OCI-M2 (cell line): ENCODE results near the gene CDH24.
"Not testable (repeated sequence)": the region's sequence is repeated elsewhere in the genome, so short reads cannot be mapped to it uniquely, and the experiment has no call there.

Experiments used
- DNase-seq: peaks from one replicate; lab custom pipeline; 2025; ENCODE audit not compliant: unreplicated experiment; lab: John Stamatoyannopoulos, UW

The CDH24 gene

GRCh38 chr14:23023795-23024152 is 33.5 kb downstream of the CDH24 start:
- DNase-seq = no peak

GRCh38 chr14:23023022-23023794 is 34.1 kb downstream of the CDH24 start:
- no peak for DNase-seq

- DNase-seq = no peak
Observed at GRCh38 chr14:23021889-23022442, 35.4 kb downstream of the CDH24 start.

- DNase-seq = no peak
Observed at GRCh38 chr14:23021434-23021833, 35.9 kb downstream of the CDH24 start.

GRCh38 chr14:23020143-23021128 is 36.9 kb downstream of the CDH24 start:
- no peak for DNase-seq

- DNase-seq = no peak
Observed at GRCh38 chr14:23018107-23018506, 39.2 kb downstream of the CDH24 start.

- DNase-seq = no peak
Observed at GRCh38 chr14:23017091-23017490, 40.2 kb downstream of the CDH24 start.

- no peak for DNase-seq
Observed at GRCh38 chr14:23015618-23016017, 41.7 kb downstream of the CDH24 start.

- not testable (repeated sequence) for DNase-seq
Observed at GRCh38 chr14:23013749-23014054, 43.6 kb downstream of the CDH24 start.

- DNase-seq = no peak
Observed at GRCh38 chr14:23013054-23013748, 44.1 kb downstream of the CDH24 start.

- DNase-seq = no peak
Observed at GRCh38 chr14:23009939-23010726, 47.2 kb downstream of the CDH24 start, which contains the start of gene C14orf93. TSS of gene C14orf93 (minus strand) at chr14:23010143. CDS start at chr14:22999023, 11,120 bp downstream.

- DNase-seq = no peak
Observed at GRCh38 chr14:23009483-23009938, 47.8 kb downstream of the CDH24 start.

- DNase-seq = no peak
Observed at GRCh38 chr14:23008831-23009230, 48.5 kb downstream of the CDH24 start.

- DNase-seq = peak; percentile 81
Observed at GRCh38 chr14:23006544-23007419, 50.5 kb downstream of the CDH24 start.

- DNase-seq = no peak
Observed at GRCh38 chr14:23006188-23006534, 51.2 kb downstream of the CDH24 start.

GRCh38 chr14:23005451-23006187 is 51.7 kb downstream of the CDH24 start:
- no peak for DNase-seq

- not testable (repeated sequence) for DNase-seq
Observed at GRCh38 chr14:23004274-23004673, 53.0 kb downstream of the CDH24 start.

- no peak for DNase-seq
Observed at GRCh38 chr14:23002592-23002991, 54.7 kb downstream of the CDH24 start.

GRCh38 chr14:23000860-23001259 is 56.5 kb downstream of the CDH24 start:
- DNase-seq = no peak
